Measurements from ENCODE around the gene SPTBN5. TPM values are rescaled to one million over a fixed set of nuclear protein-coding genes. Genes with fewer than 3 reads are reported as not detected.

The SPTBN5 gene
- total RNA-seq, 1 donor from 2014 or later, result 0.32 TPM

DNA sequence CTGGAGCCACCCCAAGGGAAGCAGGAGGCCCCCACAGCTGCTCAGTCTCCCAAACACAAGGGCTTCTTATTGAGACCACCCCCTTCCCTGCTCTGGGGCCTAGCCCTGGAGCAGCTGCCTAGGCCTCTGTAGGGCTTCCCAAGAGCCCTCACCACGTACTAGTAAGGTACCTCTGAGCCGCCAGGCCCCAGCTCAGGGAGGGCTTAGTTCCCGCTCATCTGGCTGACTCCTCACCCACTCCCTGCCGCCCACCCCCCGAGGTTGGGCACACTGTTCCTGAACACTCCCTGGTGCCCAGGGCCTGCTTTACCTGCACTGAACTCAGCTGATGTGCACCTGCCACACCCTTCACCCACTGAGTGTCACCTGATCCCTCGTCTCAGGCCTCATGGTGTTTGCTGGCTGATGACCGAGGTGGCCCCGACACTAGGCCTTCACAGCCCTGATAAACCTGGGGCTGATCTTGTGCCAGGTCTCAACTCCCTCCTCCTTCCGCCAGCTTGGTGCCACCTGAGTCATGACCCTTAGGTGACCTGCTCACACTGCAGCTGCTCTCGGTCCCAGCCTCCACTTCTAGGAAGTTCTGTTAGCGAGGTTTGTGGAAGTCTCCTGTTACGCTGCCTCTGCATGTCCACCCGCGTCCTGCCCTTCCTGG, 18.0 kb upstream of the SPTBN5 start:
- Mint-ChIP-seq H3K4me3 (ENCODE audit: unreplicated experiment) (no peak overlapping the region), H3K36me3 (ENCODE audit: unreplicated experiment) (no peaks in the 10 kb centered on the region), H3K27me3 (ENCODE audit: unreplicated experiment) (peaks cover 2% of the 10 kb centered on the region), H3K27ac (ENCODE audit: unreplicated experiment) (no peak overlapping the region), H3K9me3 (ENCODE audit: unreplicated experiment) (no peaks in the 10 kb centered on the region), H3K4me1 (ENCODE audit: low read depth, unreplicated experiment) (peaks cover 4% of the 10 kb centered on the region)
- DNase-seq, result no peak
- TF ChIP-seq, protein P1, sequence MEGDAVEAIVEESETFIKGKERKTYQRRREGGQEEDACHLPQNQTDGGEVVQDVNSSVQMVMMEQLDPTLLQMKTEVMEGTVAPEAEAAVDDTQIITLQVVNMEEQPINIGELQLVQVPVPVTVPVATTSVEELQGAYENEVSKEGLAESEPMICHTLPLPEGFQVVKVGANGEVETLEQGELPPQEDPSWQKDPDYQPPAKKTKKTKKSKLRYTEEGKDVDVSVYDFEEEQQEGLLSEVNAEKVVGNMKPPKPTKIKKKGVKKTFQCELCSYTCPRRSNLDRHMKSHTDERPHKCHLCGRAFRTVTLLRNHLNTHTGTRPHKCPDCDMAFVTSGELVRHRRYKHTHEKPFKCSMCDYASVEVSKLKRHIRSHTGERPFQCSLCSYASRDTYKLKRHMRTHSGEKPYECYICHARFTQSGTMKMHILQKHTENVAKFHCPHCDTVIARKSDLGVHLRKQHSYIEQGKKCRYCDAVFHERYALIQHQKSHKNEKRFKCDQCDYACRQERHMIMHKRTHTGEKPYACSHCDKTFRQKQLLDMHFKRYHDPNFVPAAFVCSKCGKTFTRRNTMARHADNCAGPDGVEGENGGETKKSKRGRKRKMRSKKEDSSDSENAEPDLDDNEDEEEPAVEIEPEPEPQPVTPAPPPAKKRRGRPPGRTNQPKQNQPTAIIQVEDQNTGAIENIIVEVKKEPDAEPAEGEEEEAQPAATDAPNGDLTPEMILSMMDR (IDR thresholded peaks at IDR 0.05; ENCODE audit: partially characterized antibody, unreplicated experiment), result no peak

DNA sequence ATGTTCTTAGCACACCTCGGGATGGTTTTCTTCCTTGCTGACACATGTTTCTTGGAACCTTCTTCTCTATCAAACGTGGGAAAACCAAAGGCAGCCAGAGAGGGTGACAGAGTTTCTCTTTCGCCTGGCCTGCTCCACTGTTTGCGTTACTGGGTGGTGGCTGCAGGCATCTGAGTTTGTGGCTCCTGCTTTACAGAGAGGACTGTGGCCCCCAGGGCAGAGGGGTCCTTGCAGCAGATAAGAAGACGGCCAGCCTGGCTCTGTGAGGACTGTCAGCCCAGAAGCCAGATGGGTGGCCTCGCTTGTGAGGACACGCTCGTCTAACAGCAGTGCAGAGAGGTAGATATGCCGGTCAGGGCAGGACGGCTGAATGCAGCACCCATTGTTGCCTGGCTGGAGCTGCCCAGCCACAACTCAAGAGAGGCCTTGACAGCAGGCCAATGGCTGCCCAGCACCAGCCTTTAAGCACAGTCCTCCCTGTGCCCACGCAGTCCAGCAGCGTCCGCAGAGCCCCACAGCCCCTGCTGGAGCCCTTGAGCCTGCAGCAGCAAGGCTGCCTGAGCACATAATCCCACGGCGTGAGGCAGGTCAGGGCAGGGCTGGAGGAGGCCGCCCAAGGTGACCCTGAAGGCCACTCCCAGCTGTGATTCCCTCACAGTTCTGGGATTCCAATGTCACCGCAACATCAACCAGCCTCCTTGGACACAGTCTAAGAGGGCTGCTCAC, 15.0 kb upstream of the SPTBN5 start:
- TF ChIP-seq, protein P1 (IDR thresholded peaks at IDR 0.05; ENCODE audit: partially characterized antibody, unreplicated experiment), result no peak
- Mint-ChIP-seq H3K27me3 (ENCODE audit: unreplicated experiment) (peaks cover 4% of the 10 kb centered on the region), H3K4me3 (ENCODE audit: unreplicated experiment) (no peak overlapping the region), H3K27ac (ENCODE audit: unreplicated experiment) (no peak overlapping the region), H3K36me3 (ENCODE audit: unreplicated experiment) (peaks cover 5% of the 10 kb centered on the region), H3K4me1 (ENCODE audit: low read depth, unreplicated experiment) (peaks cover 13% of the 10 kb centered on the region), H3K9me3 (ENCODE audit: unreplicated experiment) (peaks cover 2% of the 10 kb centered on the region)
- DNase-seq, result no peak

DNA sequence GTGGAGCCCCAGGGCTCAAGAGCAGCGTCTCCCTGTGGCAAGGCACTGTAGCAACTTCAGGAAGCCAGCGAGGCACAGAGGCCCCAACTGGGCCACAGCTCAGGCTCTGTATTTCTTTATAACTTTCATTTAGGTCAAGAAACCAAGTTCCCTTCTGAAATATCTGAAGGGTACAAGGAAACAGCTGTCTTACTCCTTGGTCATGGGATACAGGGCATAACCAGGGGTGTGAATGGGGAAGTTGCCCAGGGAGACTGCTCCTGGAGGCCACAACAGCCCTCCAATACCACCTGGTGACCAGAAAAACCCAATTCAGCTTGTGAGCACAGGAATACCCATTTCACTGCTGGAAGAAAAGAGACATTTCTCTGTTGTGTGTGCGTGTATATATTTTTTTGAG, 13.3 kb upstream of the SPTBN5 start:
- Mint-ChIP-seq H3K9me3 (ENCODE audit: unreplicated experiment) (peaks cover 2% of the 10 kb centered on the region), H3K36me3 (ENCODE audit: unreplicated experiment) (peaks cover 5% of the 10 kb centered on the region), H3K27ac (ENCODE audit: unreplicated experiment) (no peak overlapping the region), H3K4me1 (ENCODE audit: low read depth, unreplicated experiment) (peaks cover 11% of the 10 kb centered on the region), H3K27me3 (ENCODE audit: unreplicated experiment) (peaks cover 4% of the 10 kb centered on the region), H3K4me3 (ENCODE audit: unreplicated experiment) (no peak overlapping the region)
- DNase-seq, result no peak
- TF ChIP-seq, protein P1 (IDR thresholded peaks at IDR 0.05; ENCODE audit: partially characterized antibody, unreplicated experiment), result no peak

DNA sequence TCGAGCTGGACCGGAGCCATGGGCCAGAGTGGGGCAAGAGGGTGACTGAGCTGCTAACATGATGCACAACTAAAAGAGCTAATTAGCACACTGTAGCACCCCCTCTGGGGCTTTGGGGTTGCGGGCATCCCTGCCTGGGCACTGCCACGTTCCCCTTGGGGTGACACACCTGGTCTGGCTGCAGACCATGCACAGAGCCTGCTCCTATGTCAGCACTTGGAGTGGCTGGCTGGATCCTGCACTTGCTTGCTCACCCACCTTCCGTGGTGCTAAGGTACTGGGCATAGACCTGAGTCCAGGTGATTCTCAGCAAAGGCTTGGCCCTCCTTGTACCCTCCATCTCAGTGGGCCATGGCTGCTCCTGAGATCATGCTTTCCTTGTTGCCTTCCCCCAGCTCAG, 12.8 kb upstream of the SPTBN5 start:
- Mint-ChIP-seq H3K4me1 (ENCODE audit: low read depth, unreplicated experiment) (peaks cover 9% of the 10 kb centered on the region), H3K4me3 (ENCODE audit: unreplicated experiment) (no peak overlapping the region), H3K27me3 (ENCODE audit: unreplicated experiment) (peaks cover 2% of the 10 kb centered on the region), H3K27ac (ENCODE audit: unreplicated experiment) (no peak overlapping the region), H3K36me3 (ENCODE audit: unreplicated experiment) (peaks cover 5% of the 10 kb centered on the region), H3K9me3 (ENCODE audit: unreplicated experiment) (peaks cover 2% of the 10 kb centered on the region)
- TF ChIP-seq, protein P1 (IDR thresholded peaks at IDR 0.05; ENCODE audit: partially characterized antibody, unreplicated experiment), result no peak
- DNase-seq, result no peak
